ENCODE results near the gene YIPF3. TPM values are rescaled to one million over a fixed set of nuclear protein-coding genes. Genes with fewer than 3 reads are reported as not detected.
"Not testable (repeated sequence)": the region's sequence is repeated elsewhere in the genome, so short reads cannot be mapped to it uniquely, and the experiment has no call there.

The YIPF3 gene
- polyA plus RNA-seq, 1 donor: 137 TPM

DNA sequence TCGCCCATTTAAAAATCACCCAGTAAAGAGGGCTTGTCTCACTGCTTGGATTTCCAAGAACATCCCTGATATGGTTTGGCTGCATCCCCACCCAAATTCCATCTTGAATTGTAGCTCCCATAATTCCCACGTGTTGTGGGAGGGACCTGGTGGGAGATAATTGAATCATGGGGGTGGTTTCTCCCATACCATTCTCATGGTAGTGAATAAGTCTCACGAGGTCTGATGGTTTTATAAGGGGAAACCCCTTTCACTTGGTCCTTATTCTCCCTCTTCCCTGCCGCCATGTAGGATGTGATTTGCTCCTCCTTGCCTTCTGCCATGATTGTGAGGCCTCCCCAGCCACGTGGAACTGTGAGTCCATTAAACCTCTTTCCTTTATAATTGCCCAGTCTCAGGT is 49.5 kb downstream of the YIPF3 start:
- not testable (repeated sequence) for DNase-seq

DNA sequence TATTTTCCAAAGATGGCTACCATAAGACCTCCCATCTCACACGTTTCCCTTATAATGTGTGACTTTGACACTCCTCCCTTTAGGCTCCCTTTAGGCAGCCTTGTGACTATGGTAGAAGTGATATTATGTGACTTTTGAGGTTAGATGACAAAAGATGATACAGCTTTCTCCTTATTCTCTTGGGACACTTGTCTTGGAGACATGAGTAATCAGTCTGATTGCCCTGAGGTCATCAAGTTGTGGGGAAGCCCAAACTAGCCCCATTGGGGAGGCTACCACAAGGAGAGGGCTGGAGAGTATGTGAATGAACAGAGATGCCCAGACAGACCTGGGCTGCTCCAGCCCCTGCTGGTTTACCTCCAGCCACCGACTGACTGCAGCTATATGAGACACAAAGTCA is 50.8 kb downstream of the YIPF3 start:
- no peak for DNase-seq

DNA sequence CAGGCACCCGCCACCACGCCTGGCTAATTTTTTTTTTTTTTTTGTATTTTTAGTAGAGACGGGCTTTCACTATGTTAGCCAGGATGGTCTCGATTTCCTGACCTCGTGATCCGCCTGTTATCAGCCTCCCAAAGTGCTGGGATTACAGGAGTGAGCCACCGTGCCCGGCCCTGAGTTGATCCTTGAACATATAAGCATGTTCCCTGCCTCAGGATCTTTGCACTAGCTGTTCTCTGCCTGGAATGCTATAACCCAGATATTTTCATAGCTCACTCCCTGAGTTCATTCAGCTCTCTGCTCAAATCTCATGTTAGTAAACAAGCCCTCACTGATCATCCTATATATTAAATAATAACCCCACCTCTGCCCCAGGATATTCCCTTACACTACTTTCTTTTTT is 52.4 kb downstream of the YIPF3 start:
- no peak for DNase-seq

DNA sequence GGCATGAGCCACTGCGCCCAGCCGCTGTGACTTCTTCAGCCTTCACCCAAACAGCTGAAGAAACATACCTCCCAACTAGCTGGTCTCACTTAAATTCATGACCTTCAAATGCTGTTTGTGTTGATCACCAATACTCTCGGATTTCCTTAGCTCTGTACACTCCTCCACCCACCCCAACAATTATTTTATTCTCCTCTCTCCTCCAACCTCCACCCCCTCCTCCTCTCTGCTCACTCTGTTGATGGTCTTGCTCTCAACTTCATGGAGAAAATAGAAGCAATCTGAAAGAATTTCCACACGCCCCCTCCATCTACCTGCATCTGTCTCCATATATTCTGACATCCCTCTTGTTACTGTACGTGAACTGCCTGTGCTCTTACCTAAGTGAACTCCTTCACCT is 54.8 kb downstream of the YIPF3 start:
- no peak for DNase-seq

Other genes with a start within 250 kb of the YIPF3 start
- 1.2 TPM for gene SLC22A7, start 218.7 kb downstream of the YIPF3 start, polyA plus RNA-seq (ENCODE audit: insufficient read length)
- 7.3 TPM for gene CRIP3, start 208.1 kb downstream of the YIPF3 start, polyA plus RNA-seq (ENCODE audit: insufficient read length)
- gene ZNF318, start 147.3 kb downstream of the YIPF3 start, polyA plus RNA-seq (ENCODE audit: insufficient read length): 38.1 TPM
- gene ABCC10, start 89.4 kb downstream of the YIPF3 start, polyA plus RNA-seq (ENCODE audit: insufficient read length): 28.9 TPM
- 1.00 TPM for gene DLK2, start 61.4 kb downstream of the YIPF3 start, polyA plus RNA-seq (ENCODE audit: insufficient read length)
- 41.3 TPM for gene TJAP1, start 39.4 kb downstream of the YIPF3 start, polyA plus RNA-seq (ENCODE audit: insufficient read length)
- gene LRRC73, start 6.6 kb downstream of the YIPF3 start, polyA plus RNA-seq (ENCODE audit: insufficient read length): 1.2 TPM
- 40.2 TPM for gene POLR1C, start 163 bp upstream of the YIPF3 start, polyA plus RNA-seq (ENCODE audit: insufficient read length)
- gene XPO5, start 59.1 kb upstream of the YIPF3 start, polyA plus RNA-seq (ENCODE audit: insufficient read length): 68.7 TPM
- gene POLH, start 59.3 kb upstream of the YIPF3 start, polyA plus RNA-seq (ENCODE audit: insufficient read length): 28.5 TPM
- 63.7 TPM for gene GTPBP2, start 112.3 kb upstream of the YIPF3 start, polyA plus RNA-seq (ENCODE audit: insufficient read length)
- gene MAD2L1BP, start 118.9 kb upstream of the YIPF3 start, polyA plus RNA-seq (ENCODE audit: insufficient read length): 25.7 TPM
- gene RSPH9, start 128.1 kb upstream of the YIPF3 start, polyA plus RNA-seq (ENCODE audit: insufficient read length): 1.4 TPM
- 40.9 TPM for gene MRPS18A, start 170.9 kb upstream of the YIPF3 start, polyA plus RNA-seq (ENCODE audit: insufficient read length)